Stimulated activated CD8-positive, alpha-beta memory T cell treated with anti-CD3 and anti-CD28 coated beads, Interleukin-15, amount 100 ng/mL, for 4 hours (primary cell): Measurements from ENCODE around the gene HNRNPU.

Experiments used
- DNase-seq, 2 donors: peaks; one replicate each; pipeline ENCODE4 v3.0.0-alpha.2; 2020; ENCODE audit warnings: low read depth in 2 of 2

HNRNPU gene

DNA sequence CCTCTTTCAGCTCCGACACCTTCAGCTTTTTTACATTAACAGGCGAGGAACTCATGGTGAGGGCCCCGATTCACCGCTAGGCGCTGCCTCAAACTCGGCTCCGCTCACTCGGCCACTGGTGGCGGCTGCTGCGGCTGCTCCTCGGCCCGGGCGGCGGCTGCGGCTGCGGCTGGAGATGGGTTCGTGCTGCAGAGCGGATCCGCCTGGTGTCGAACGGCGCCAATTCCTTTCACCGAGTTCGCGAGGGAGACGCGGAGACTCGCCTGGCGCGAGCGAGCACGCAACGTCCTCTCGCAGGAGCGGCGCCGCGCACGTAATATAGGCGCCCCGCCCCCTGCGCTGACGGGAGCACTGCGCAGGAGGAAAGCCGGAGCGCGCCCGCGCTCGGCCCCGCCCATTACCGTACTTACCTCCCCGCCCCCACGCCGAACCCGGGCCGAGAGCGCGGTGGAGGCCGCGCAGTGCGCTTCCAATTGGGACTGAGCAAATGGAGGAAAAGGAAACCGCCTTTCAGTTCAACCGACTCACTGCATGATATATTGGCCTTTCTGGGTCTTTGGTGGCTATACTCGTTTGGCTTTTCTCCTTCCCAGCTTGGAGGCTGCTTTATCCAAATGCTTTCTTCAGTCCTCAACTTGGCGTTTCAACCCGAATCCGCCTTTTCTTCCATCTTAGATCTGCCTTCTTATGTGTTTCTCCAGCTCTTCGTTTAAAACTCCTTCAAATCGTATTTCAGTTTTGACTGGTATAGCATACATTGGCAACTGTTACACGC, at the start of gene HNRNPU:
Gene HNRNPU (minus strand): TSS at position 291 of the 775 bp plus-strand sequence. CDS start 236 bp downstream, at position 55.
- DNase-seq: peak; percentile 89 to 96

DNA sequence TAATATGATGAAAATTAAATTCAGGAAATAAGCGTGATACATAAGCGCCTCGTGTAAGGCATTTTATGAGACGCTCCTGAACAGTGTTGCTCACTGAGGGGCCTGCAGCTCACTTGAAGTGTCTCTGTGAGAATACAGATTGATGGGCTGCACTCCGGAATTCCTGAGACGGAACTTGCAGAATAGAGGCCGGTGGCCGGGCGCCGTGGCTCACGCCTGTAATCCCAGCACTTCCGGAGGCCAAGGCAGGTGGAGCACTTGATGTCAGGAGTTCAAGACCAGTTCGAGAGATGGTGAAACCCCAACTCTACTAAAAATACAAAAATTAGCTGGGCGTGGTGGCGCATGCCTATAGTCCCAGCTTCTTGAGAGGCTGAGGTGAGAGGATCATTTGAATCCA, 49.5 kb upstream of the HNRNPU start:
- no peak for DNase-seq

DNA sequence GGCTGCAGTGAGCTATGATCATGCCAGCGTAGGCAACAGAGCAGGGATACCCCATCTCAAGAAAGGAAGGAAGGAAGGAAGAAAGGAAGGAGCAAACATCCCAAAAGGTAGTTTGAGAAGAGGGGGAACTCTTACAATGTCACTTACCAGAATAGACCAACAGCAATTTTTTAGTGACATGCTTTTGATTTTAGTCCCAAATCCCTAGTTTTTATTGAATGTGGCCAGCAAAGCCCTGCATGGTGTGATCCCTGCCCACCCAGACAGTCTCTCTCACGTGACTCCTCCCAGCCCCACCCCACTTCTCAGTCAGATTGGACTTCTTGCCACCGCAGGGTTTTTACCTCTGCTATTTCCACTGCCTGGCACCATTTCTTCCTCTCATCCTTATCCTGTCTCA, 39.8 kb upstream of the HNRNPU start:
- DNase-seq: no peak

DNA sequence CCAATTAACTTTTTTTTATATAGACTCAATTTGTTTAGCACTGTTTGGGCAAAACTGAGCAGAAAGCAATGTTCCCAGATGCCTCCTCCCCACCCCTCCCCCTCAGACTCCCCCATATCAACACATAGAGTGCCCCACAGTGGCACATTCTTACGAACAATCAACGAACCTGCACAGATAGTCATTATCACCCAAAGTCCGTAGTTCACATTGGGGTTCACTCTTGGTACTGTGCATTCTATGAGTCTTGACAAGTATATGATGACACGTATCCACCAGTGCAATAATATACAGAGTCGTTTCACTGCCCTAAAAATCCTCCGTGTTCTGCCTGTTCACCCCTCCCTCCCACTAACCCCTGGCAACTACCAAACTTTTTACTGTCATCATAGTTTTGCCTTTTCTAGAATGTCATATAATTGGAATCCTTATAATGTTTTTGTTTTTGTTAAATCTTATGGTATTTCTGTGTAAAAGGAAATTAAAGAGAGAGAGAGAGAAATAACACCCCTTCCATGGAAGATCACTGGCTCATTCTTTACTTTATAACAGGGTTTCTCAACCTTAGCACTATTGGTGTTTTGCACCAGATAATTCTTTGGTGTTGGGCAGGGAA, 37.2 kb upstream of the HNRNPU start:
- DNase-seq: no peak

DNA sequence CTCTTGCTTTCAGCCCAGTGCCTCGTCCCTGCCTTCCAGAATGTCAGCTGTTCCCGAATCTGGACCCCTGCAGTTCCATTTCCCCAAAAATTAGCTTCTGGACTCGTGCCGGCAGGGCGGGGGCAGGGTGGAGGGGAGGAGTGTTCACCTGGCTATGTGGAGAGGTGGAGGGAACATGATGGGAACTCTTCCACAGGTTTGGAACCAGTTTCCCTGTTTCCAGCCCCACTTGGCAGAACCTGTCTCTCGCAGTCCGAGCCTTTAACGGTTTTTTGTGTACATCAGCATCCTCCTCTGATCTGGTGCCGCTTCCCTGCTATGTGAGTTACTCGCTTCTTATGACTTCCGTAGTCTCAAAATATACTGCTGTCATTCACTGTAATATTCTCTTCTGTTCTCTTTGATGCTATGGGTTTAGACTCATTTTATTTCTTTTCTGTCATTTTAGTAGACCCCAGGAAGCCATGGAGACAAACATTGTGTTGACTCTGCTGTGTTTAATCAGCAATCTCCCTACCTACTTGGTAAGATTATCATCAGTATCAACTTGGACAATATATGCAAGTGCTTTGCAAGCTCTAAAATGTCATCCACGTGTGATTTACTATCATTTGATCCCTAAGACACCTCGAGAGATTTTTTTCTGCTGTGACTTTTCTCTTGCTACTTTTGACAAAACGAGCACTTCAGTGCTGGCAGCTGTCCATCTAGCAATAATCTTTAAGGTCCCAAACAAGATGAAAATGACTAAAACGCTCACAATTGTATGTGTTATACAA, 33.3 kb upstream of the HNRNPU start:
- DNase-seq: no peak

DNA sequence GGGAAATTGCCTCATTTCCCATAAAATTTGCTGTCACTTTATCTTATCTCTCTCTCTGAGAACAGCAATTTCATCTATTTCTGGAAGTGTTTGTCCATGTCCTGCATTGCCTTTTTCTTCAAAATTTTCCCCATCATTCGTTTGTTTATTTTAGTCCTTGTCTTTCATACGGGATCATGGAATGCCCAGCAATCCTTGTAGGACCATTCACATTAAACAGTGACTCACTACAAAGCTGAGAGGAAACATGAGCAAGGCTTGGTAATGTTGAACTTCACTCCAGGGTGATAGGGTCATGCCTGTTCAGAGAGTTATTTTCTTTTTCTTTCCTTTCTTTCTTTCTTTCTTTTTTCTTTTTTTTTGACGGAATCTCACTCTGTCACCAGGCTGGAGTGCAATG, 32.2 kb upstream of the HNRNPU start:
- no peak for DNase-seq

DNA sequence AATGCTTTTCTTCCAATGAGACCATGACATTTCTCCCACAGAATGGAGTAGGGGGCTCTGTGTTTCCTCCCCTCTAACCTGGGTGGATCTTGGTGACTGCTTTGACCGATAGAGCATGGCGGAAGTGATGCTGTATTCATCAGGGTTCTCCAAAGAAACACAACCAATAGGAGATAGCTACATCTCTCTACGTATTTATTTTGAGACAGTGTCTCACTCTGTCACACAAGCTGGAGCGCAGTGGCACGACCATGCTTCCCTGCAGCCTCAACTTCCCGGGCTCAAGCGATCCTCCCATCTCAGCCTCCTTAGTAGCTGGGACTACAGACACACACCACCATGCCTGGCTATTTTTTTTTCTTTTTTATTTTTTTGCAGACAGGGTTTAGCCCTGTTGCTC, 29.5 kb upstream of the HNRNPU start:
- DNase-seq: no peak

DNA sequence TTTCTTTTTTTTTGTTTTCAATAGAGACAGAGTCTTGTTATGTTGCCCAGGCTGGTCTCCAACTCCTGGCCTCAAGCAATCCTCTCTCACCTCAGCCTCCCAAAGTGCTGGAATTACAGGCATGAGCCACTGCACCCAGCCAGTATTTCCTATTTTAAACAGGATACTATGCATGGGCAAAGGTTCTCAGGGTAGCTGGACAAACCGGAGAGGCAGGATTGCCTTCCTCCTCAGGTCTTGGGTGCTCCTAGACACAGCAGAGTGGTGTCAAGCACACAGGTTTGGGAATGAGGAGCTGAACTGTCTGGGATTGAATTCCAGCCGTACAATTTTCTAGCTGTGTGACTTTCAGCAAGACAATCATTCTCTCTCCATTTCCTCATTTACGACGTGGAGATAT, 22.9 kb upstream of the HNRNPU start:
- no peak for DNase-seq

DNA sequence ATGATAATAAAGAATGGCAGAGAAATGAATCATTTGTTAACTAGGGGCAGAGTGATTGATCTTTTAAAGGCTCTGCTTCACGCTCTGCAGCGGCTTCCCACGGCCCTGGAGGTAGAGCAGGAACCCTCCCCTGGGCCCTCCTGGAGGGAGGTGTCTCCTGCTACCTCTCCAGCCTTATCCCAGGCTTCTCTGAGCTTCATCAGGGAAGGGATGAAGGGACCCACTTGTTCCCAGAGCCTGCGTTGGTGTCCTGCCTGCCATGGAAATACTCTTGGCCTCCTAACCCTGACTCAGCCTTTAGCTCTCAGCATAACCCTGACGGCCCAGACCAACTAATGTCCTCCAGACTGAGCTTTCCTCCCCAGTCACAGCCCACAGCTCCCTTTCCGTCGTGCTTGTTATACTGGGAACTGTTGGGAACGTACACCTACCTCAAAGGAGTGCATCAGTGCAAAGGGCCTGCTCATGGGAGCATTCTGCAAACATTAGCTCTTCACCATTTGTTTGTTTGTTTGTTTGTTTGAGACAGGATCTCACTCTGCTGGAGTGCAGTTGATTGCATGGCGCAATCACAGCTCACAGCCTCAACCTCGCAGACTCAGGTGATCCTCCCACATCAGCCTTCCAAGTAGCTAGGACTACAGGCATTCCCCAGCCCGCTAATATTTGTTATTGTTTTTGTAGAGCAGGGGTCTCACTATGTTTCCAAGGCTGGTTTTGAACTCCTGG, 17.4 kb upstream of the HNRNPU start:
- DNase-seq: no peak

DNA sequence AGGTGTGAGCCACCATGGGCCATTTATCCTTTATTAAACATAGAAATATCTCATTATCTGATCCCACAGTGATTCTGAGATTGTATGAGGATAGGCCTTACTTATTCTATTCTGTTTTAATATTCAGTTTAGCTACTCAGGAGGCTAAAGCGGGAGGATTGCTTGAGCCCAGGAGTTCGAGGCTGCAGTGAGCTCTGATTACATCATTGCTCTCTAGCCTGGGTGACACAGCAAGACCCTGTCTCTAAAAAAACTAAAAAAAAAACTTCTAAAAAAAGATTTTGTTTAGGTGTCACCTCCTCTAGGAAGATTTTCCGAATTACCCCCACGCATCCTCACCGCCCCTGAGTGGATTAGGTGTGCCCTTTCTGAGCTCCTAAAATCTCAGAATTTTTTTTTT, 14.3 kb upstream of the HNRNPU start:
- DNase-seq: no peak

DNA sequence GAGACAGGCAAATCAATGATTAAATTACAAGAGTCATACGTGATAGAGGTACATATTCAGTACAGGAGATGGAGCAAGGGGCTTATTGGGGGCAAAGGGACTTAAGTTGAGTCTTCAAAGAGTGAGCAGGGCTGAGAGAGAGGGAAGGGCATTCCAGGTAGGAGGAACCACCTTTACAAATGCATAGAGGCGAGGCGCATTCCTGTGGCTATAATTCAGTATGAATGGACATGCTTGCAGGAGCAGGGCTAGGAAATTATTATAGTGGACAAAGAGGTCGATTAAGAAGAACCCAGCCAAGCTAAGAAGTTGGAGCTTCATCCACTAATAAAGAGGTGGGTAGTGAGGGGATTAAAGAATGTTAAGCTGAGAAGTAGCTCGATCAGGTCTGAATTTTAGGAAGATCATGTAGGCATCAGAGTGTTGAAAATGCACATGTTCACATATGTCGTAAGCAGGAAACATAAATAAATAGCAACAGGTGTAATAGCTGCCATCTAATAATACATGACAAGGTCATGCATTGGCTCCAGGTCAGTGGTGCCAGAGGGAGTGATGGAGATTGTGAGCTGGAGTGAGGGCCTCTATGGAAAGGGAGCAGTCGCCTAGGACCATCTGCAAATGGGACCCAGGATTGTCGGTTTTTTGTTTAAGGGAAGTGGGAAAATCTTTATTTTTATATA, 12.0 kb upstream of the HNRNPU start:
- no peak for DNase-seq

DNA sequence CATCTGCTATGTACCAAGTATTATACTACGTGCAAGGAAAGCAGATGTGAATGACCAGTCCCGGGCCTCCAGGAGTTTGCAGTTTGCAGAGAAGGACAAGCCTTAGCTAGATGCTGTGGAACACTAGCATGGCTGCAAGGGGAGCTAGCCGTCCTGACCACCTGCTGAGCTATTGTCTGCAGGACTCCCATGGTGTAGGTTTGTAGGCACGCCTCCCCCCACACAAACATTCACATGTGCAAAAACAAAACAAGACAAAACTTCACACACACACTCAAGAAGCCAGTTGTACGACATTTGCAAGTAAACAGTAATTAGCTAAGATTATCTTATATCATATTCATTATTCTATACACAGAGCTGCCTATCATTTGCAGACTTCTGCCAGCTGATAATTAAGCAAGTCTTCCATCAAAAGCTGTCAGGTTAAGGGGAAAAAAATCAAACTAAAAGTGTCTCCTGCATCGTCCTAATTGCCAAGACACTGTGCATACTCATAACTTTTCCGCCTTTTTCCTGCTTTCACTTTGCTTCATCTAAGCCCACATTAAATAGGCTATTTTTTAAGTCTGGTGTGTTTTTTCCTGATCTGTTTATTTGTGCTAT, 10.7 kb upstream of the HNRNPU start:
- DNase-seq: no peak

DNA sequence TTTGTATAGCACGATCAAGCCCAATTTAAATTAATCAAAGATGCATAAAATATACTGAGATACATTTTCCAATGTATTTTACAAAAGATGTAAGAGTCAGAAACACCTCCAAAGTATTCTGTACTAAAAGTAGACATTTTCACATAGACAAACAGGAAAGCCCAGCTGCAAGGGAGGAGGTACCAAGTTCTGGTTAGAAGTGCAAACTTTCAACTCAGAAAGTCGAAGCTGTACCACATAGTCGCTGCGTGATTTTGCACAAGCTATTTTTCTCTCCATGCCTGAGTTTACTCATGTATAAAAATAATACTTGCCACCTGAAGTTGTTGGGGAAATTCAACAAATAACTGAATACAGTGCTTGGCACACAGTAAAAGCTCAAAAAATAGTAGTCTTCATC, 5.6 kb upstream of the HNRNPU start:
- DNase-seq: no peak

DNA sequence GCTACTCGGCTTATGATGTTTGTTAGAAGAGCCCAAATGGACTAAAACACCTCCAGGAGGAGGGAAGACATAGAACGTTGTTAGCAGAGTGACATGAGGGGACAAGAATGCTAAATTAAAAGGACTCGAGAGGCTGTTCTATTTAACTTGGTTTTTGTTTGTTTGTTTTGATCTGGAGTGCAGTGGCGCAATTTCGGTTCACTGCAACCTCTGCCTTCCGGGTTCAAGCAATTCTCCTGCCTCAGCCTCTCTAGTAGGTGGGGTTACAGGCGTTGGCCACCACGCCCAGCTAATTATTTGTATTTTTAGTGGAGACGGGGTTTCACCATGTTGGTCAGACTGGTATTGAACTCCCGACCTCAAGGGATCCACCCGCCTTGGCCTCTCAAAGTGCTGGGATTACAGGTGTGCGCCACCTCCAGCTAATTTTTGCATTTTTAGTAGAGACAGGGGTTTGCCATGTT, 5.1 kb upstream of the HNRNPU start:
- no peak for DNase-seq

DNA sequence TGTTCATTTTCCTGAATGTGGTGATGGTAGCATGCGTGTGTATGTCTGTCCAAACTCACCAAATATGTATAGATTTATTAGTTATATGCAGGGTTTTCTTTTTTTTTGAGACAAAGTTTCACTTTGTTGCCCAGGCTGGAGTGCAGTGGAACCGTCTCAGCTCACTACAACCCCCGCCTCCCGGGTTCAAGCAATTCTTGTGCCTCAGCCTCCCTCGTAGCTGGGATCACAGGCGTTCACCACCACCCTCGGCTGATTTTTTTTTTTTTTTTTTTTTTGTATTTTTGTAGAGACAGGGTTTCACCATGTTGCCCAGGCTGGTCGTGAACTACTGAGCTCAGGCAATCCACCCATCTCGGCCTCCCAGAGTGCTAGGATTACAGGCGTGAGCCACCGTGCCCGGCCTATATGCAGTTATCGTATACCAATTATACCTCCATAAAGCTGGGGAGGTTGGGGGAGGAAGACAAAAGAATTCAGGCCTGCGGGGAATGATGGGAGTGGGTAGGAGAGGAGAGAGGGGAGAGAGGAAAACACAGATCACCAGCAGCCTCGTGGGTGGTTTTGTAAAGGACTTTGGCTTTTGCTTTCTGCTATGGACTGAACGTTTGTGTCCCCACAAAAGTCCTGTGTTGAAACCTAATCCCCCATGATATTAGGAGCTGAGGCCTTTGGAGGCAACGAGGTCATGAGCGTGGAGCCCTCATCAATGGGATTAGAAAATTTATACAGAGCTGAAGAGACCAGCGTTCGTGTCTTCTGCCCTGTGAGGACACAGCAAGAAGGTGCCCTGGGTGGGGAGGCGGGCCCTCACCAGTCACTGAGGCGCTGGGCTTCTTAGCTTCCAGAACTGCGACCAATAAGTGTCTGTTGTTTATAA, 4.4 kb upstream of the HNRNPU start:
- no peak for DNase-seq

DNA sequence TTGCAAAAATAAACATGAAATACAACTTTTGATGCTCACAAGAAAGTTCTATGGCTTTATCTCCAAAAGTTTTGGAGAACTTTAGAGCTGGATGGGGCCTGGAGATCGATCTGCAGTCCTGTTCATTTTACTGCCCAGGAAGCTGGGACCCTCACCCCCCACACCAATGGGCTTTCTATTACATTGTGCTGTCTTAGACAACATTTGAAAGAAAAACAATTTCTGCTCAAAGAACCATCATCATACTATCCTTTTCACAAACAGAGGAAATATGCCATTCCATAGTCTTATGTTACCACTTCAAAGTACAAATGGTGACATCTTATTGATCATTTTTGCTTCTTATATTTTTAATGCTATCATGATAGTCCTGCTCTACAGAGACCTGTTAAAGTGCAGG, 2.0 kb upstream of the HNRNPU start:
- DNase-seq: no peak

DNA sequence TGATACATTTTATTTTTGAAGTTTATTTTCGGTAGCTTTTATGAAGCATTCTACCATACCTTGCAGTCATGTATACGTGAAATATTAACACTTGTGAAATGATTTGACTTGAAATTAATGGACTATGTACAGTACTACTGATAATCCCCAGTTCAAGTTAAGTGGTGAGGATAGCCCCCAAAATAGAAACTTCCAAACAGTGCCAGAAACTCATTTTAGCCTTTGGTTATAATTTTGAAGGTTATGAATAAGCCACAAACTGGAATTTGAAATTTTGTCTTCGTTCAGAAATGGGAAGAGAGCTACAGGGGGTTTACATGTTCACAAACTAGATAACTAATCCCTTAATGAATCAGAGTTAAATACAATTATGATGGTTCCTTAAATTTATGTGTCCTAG, 1.5 kb upstream of the HNRNPU start:
- DNase-seq: no peak

DNA sequence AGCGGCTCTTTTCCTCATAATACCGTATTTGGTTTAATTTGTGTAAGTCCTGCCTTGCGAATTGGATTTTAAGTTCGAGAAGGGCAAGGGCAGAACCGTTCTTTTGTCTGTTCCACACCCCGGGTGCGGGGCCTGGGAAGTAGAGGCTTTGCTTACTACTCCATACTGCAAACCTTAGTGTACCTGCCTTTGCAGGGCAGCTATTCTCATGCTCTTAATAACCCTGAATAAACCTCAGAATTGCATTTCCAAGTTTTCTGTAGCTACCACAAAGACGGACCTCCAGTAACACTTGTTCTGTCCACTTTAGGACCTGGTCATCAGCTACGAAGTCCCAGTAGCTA, 657 bp upstream of the HNRNPU start:
- no peak for DNase-seq

DNA sequence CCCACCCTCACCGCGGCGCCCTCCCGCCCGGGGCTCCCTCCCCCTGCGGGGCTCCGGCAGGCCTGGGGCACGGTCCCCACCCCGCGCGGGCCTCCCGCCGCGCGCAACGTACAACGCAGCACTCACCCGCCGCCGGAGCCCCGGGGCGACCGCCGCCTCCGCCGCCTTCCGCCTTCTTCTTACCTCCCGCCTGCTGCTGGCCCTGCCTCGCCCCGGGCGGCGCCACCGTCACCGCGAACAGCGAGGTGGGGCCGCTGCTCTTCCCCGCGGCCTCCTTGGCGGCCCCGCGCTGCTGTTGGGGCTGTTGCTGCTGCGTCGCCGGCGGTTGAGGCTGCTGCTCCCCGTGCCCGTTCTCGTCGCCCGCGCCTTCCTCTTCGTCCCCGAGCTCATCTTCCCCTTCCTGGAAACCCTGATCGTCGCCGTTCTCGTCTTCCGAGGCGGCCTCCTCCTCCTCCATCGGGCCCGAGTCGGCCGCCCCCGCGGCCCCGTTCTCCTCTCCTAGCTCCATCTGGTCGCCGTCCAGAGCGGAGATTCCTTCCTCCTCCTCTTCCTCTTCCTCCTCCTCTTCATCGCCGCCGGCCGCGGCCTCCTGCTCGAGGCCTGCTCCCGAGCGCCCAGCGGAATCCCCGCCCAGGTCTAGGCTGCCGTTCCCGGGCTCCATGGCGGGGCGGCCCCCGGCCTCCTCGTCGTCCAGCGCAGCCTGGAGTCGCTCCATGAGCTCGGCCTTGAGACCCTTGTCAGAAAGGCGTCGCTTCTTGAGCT, 671 bp downstream of the HNRNPU start:
- peak in 1 of 2 donors; percentile 20 for DNase-seq
